GM12891 (cell line): ENCODE results near the gene STXBP3.

ENCODE experiments used
- DNase-seq: peaks from one replicate; pipeline ENCODE4 v3.0.0; 2011; ENCODE audit warnings: low spot score; ENCODE audit not compliant: insufficient read length
- FAIRE-seq: peaks from 2 replicates; lab custom pipeline; 2011; peaks lifted over from hg19 to GRCh38; lab: Jason Lieb, UNC
- PAX5 ChIP-seq: IDR thresholded peaks from 2 replicates; pipeline ENCODE4 v1.6.1; 2011; ENCODE audit warnings: low read length, moderate library complexity, mild to moderate bottlenecking; ENCODE audit not compliant: insufficient read depth, severe bottlenecking
- POLR2A ChIP-seq: IDR thresholded peaks from 2 replicates; pipeline ENCODE4 v1.6.1; 2011; ENCODE audit warnings: low read depth, low read length, control low read depth
- POLR2AphosphoS5 ChIP-seq: IDR thresholded peaks from 2 replicates; pipeline ENCODE4 v1.6.1; 2011; ENCODE audit warnings: low read depth, low read length, control low read depth
- POU2F2 ChIP-seq: IDR thresholded peaks from 2 replicates; pipeline ENCODE4 v1.6.1; 2011; ENCODE audit warnings: low read depth, mild to moderate bottlenecking, control low read depth, low read length, moderate library complexity
- SPI1 ChIP-seq: IDR thresholded peaks from 2 replicates; pipeline ENCODE4 v1.6.1; 2011; ENCODE audit warnings: low read depth, low read length, control low read depth
- TAF1 ChIP-seq: IDR thresholded peaks from 2 replicates; pipeline ENCODE4 v1.6.1; 2011; ENCODE audit warnings: low read depth, low read length, control low read depth

STXBP3 gene

DNA sequence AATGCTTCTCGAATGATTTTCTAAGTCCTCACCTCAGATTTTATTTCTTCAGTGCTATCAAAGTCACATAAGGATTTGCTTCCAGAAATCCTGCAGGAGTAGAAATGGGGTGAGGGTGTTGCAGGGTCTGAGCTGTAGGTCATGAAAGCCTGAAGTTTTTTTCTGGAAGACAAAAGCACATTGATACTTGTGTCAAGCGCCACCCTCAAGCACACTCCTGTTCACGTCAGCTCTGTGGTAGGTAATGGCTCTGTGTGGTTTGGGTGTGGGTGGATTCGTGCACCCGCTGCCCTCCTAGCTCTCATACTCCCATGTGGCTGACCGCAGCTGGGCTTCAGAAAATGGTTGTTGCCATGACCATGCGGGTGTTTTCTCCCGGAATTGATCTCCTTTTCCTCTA lies 70.5 kb downstream of the STXBP3 start:
- TF ChIP-seq POLR2AphosphoS5 (no peak), PAX5 (no peak), POLR2A (no peak), TAF1 (no peak), POU2F2 (no peak), SPI1 (no peak)
- FAIRE-seq (no peak), DNase-seq (no peak)

DNA sequence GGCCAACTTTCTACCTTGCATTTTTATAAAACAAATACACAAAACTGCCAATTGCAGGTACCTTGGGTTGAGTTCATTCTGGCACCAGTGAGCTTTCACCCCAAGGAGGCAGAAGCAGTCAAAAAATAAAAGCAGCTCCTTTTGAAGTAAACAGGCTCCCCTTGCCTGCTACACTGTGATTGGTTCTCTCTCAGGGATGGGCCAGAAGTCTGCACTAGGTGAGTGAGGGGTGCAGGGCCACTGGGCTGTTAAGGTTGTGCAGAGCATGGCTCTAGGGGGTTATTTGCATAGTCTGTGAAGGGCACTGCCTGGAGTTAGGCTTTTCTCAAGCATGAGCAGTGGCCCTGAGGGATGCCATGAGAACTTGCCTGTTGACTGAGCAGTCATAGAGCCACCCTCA lies 71.3 kb downstream of the STXBP3 start:
- FAIRE-seq = no peak
- no peak for TF ChIP-seq POU2F2
- TF ChIP-seq POLR2AphosphoS5 = no peak
- TF ChIP-seq TAF1 = no peak
- TF ChIP-seq POLR2A = no peak
- TF ChIP-seq PAX5 = no peak
- TF ChIP-seq SPI1 = no peak
- no peak for DNase-seq

DNA sequence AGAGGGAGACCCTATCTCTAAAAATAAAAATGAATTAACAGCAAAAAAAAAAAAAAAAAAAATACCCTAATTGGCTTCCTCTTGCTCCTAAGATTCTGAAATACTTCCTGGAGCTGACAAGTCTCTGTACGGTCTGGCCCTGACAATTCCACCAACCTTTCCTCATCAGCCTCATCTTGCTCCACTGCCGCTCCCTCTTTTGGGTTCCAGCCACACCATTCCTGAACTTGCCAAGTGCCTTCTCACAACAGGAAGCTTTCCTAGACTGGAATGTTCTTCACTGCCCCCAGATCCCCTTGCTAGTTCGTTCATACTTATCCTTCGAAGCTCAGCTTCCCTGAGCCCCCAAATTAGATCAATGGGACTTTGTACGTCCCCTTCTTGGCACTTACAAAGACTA lies 73.4 kb downstream of the STXBP3 start:
- FAIRE-seq = no peak

DNA sequence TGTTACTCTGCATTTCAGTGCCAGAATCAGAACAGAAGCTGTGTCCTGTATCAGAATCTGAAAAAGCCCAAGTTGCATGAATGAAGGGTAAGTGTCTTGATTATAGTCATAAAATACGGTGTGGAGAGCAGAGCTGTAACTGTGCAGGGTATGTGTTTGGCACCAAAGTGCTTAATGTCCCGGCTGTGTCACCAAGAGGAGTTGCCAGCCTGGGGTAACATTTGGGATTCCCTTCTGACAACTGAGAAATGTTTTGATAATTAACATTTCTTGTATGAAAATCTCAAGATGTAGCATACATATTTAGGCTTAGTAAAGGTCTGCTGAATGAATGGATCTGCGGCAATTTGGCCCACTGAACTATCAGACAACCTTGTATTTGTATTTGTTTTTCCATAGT lies 77.2 kb downstream of the STXBP3 start:
- TF ChIP-seq PAX5 = no peak
- TF ChIP-seq POLR2AphosphoS5 = no peak
- no peak for TF ChIP-seq SPI1
- TF ChIP-seq POLR2A = no peak
- TF ChIP-seq POU2F2 = no peak
- TF ChIP-seq TAF1 = no peak
- no peak for FAIRE-seq
- no peak for DNase-seq

More for the DNA sequence above, 73.4 kb downstream of the STXBP3 start:
- DNase-seq = no peak
- TF ChIP-seq POLR2AphosphoS5 (no peak), POU2F2 (no peak), TAF1 (no peak), PAX5 (no peak), POLR2A (no peak), SPI1 (no peak)

DNA sequence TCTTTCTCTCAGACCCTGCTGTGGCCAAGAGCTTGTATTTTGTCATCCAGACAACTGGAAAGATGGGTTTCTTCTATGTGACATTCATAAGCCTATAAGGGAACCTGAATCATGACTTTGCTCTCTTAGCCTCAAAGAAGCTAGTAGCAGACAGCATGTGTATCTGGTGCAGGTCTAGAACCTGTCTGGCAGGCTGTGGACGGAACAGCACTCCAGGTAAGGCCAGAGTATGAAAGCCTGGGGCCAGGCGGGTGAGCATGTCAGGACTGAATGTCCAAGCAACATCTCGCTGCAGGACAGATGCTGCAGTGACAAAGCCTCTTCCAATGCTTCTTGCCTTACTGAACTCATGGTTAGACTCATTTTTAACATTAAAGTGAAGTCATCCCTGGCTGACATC lies 77.6 kb downstream of the STXBP3 start:
- DNase-seq (no peak), FAIRE-seq (no peak)
- TF ChIP-seq SPI1 (no peak), POLR2AphosphoS5 (no peak), POLR2A (no peak), POU2F2 (no peak), PAX5 (no peak), TAF1 (no peak)

DNA sequence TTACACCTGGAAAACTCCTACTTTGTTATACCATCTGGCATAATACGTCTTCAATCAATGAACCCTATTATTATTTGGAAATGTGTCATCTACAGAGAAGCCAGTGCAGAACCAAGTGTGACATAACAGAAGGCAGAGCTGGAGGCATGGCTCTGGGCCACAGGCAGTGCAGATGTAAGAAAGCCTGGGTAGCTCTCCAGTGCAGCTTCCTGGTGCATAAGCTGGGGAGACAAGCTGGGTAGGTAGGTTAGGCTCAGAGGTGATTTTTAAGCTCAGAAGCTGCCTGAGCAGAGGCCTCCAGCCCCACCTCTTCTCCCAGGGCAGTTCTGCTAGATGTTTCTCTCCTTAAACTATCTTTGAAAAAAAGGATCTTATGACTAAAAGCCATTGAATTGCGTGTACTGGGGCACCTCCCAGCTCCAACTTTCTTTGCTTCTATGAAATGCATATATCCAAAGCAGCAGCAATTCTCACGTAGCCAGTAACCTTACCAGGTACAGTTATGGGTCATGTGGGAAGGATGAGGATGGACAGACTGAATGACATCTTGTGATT lies 79.7 kb downstream of the STXBP3 start:
- no peak for TF ChIP-seq PAX5
- TF ChIP-seq POLR2A = no peak
- no peak for TF ChIP-seq POU2F2
- TF ChIP-seq POLR2AphosphoS5 = no peak
- TF ChIP-seq SPI1 = no peak
- no peak for TF ChIP-seq TAF1
- no peak for DNase-seq
- FAIRE-seq = no peak

DNA sequence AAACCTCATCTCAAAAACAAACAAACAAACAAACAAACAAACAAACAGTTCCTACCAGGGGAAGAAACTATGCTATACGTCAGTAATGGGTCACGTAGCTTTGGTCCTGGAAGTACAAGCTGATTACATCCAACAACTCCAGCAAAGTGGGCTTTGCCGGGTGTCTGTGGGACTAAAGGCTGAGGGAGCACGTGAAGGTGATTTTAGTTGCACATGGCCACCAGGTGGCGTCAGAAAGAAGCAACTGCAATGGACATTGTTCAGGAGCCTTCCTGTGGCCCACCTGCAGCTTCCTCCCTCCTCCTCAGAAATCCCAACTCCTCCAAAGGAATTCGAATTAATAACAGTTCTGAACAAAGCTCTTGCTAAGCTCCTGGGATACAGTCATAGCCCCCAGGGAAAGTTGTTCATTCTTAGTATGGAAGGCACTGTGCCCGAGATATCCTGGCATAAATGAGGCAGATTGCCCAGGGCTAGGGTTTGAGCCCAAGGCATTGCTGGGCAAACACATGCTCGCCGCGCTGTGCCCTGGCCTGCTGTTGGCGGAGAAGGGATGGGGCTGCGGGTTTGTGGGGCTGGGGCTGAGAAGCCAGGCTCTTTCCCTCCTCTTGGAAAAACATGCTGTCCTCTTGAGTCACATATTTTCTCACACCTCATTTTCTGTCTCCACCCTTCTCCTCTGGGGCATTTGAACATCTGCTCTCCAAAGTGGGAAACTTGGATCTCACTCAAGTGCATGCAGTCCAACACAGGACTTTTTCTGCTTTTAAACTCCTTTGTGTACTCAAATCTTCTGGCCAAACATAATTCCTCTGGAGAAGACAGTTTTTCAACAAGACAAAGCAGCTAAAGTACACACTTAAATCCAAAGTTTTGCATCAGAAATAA lies 81.8 kb downstream of the STXBP3 start:
- DNase-seq (peak; percentile 72), FAIRE-seq (peak; percentile 92)
- TF ChIP-seq POLR2A (no peak), PAX5 (no peak), POU2F2 (no peak), SPI1 (no peak), TAF1 (no peak), POLR2AphosphoS5 (no peak)

DNA sequence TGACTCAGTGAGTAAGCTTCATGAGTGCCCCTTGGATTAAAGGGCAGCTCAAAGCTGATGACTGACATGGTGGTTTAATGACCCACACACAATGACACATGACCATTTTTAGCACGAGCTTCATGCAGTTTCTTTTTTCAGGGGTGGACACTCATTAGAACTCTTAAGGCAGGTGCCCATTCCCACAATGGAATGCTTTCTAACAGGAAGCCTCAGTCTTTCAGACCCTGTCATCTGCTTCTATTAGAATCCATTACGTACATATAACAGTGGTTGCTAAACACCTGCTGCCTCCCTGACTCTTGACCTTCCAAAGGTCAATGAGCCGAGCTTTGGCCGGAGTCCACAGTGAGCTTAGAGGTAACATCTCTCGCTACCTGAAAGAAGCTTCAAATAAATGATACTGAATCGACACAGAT lies 83.0 kb downstream of the STXBP3 start:
- no peak for TF ChIP-seq PAX5
- TF ChIP-seq SPI1 = no peak
- no peak for TF ChIP-seq POLR2AphosphoS5
- TF ChIP-seq TAF1 = no peak
- no peak for TF ChIP-seq POLR2A
- no peak for TF ChIP-seq POU2F2
- FAIRE-seq (no peak), DNase-seq (no peak)
